Transverse colon (tissue), 4 donors: ENCODE data around the gene SNX25. TPM values are rescaled to one million over a fixed set of nuclear protein-coding genes. Genes with fewer than 3 reads are reported as not detected.

Experiments
- DNase-seq: peaks from one replicate; pipeline ENCODE4 v3.0.0-alpha.2; 2019
- H3K27ac ChIP-seq, 4 donors: fragments of 200-600 bp; sonication (generic); 2 replicates each; pipeline ENCODE4 v1.5.1; 2016 to 2018; ENCODE audit warnings: inconsistent platforms in 4 of 4
- H3K27me3 ChIP-seq: fragments of 200-600 bp; sonication (generic); 2 replicates; pipeline ENCODE4 v1.5.1; 2017; ENCODE audit warnings: inconsistent platforms
- H3K36me3 ChIP-seq, 4 donors: fragments of 200-600 bp; sonication (generic); 2 replicates each; pipeline ENCODE4 v1.5.1; 2017 to 2019; ENCODE audit warnings: inconsistent platforms in 4 of 4
- H3K4me1 ChIP-seq, 4 donors: fragments of 200-600 bp; sonication (generic); 2 replicates each; pipeline ENCODE4 v1.5.1; 2017 to 2020; ENCODE audit warnings: inconsistent platforms in 4 of 4
- H3K4me3 ChIP-seq, 4 donors: fragments of 200-600 bp; sonication (generic); 1 replicate in 1 of 4; 2 replicates in 3 of 4; pipeline versions ENCODE4 v1.5.1 to v1.6.1; 2017 to 2019; ENCODE audit warnings: inconsistent platforms in 4 of 4
- H3K9me3 ChIP-seq, 2 donors: fragments of 200-600 bp; sonication (generic); 2 replicates each; pipeline ENCODE4 v1.5.1; 2017 to 2019; ENCODE audit warnings: inconsistent platforms in 2 of 2
- EP300 ChIP-seq: sonication (generic); formaldehyde crosslinking; IDR thresholded peaks from one replicate; pipeline ENCODE4 v1.6.1; 2017; ENCODE audit warnings: antibody characterized with exemption, low read depth
- POLR2A ChIP-seq: fragments of 450-650 bp; IDR thresholded peaks from one replicate; pipeline ENCODE4 v1.6.1; 2016; ENCODE audit warnings: antibody characterized with exemption, mild to moderate bottlenecking, moderate library complexity
- POLR2AphosphoS5 ChIP-seq, 3 donors: sonication (generic); formaldehyde crosslinking; IDR thresholded peaks; one replicate each; pipeline ENCODE4 v1.6.1; 2016; ENCODE audit warnings: antibody characterized with exemption in 3 of 3
- WGBS, 2 donors: methylation state at CpG; one replicate each; pipeline ENCODE4 v1.1.5; 2018; ENCODE audit warnings: low coverage in 1 of 2; 5-methylcytosine and 5-hydroxymethylcytosine counted together
- in situ Hi-C, 4 donors: fragments of 200-750 bp; cut with MboI; loops; one replicate each; pipeline versions ENCODE4 v1.15.0 to v1.15.1; 2017; ENCODE audit warnings: low sequenced_read_pairs in 3 of 4, low pct_ligation_motif_present in 1 of 4, low pct_unique_long_range_greater_than_20kb in 1 of 4
- intact Hi-C: fragments of 100-400 bp; cut with DNase I; formaldehyde crosslinking; loops from one replicate; pipeline ENCODE4 v1.15.1; 2023; ENCODE audit warnings: low total_unique reads
- total RNA-seq, 4 donors: library from RNA; depleted of rRNA; stranded (reverse); fragments of >200 nt; gene quantifications; one replicate each; pipeline ENCODE4 v1.1.0, GENCODE V29; 2016
- TF ChIP-seq, protein P1 (sequence below), 5 experiments: fragments of 200-600 bp in 3 of 5; fragments of 450-650 bp in 2 of 5; sonication (generic) in 3 of 5; IDR thresholded peaks; 1 replicate in 2 of 5; 2 replicates in 3 of 5; pipeline ENCODE4 v1.5.1; 2016 to 2017; ENCODE audit warnings: antibody characterized with exemption in 5 of 5, inconsistent platforms in 3 of 5, mild to moderate bottlenecking in 2 of 5, moderate library complexity in 1 of 5

Gene SNX25
- total RNA-seq, 4 donors from 2014 or later = 17.1 to 68.5 (median 19.5) TPM

DNA sequence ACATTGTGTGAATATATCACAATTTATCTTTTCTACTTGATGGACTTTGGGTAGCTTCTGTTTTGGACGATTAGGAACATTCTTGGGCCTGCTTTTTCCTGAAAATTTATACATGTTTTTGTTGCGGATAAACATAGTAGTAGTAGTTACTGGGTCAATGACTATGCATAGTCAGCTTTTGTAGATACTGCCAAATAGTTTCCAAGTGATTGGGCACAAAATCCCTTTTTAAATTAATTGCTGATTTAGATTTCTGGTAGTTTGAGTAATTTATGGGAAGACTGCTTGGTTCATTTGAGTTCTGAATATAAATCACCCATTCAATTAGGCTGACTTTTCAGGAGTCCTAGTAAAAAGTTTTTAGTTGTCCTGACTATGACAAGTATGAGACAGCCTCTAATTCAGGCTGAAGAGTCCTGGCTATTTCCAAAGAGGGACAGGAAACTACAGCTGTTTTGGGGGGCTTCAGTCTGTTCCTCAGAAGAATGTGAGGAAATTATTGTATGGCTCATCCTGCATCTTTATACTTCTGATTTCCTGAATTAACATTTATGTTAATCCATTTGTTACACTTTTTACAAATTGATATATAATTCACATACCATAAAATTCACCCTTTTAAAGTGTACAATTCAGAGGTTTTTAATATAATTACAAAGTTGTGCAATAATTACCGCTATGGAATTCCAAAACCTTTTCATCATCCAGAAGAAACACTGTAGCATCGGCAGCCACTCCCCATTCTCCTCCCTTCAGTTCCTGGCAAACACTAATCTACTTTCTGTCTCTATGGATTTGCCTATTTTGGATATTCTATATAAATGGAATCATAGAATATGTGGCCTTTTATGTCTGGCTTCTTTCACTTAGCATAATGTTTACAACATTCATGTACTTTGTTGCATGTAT lies 172.1 kb downstream of the SNX25 start:
- in situ Hi-C loops (no loop called here), intact Hi-C loops (no loop called here)
- Histone ChIP-seq H3K9me3 (no peaks in the 10 kb centered on the region), H3K36me3 (no peaks in the 10 kb centered on the region), H3K4me3 (no peak overlapping the region), H3K27ac (no peak overlapping the region), H3K27me3 (no peaks in the 10 kb centered on the region), H3K4me1 (peaks cover 0 to 10% (median 7%) of the 10 kb centered on the region in 4 donors)
- TF ChIP-seq POLR2A (no peak), POLR2AphosphoS5 (IDR thresholded peaks at IDR 0.05) (no peak), EP300 (no peak)
- TF ChIP-seq, protein P1, sequence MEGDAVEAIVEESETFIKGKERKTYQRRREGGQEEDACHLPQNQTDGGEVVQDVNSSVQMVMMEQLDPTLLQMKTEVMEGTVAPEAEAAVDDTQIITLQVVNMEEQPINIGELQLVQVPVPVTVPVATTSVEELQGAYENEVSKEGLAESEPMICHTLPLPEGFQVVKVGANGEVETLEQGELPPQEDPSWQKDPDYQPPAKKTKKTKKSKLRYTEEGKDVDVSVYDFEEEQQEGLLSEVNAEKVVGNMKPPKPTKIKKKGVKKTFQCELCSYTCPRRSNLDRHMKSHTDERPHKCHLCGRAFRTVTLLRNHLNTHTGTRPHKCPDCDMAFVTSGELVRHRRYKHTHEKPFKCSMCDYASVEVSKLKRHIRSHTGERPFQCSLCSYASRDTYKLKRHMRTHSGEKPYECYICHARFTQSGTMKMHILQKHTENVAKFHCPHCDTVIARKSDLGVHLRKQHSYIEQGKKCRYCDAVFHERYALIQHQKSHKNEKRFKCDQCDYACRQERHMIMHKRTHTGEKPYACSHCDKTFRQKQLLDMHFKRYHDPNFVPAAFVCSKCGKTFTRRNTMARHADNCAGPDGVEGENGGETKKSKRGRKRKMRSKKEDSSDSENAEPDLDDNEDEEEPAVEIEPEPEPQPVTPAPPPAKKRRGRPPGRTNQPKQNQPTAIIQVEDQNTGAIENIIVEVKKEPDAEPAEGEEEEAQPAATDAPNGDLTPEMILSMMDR (IDR thresholded peaks at IDR 0.05) = no peak
- no peak for DNase-seq
- WGBS, 2 donors = 56 to 74% methylated on average over 3 to 4 of the region's 4 CpGs

DNA sequence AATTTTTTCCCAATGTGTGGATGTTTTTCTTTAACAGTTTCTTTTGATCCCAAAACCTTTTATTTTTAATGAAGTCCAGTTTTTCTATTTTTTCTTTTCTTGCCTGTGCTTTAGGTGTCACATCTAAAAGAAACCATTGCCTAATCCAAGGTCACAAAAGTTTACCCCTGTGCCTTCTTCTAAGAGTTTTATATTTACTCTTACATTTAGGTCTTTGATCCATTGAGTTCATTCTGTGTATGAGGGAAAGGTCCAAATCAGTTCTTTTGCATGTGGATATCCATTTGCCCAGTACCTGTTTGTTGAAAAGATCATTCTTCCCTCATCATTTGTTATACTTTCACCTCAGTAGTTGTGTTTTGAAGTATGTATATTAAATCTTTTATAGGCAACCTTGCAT lies 173.4 kb downstream of the SNX25 start:
- intact Hi-C loops (no loop called here), in situ Hi-C loops (no loop called here)
- Histone ChIP-seq H3K9me3 (no peaks in the 10 kb centered on the region), H3K36me3 (no peaks in the 10 kb centered on the region), H3K4me3 (no peak overlapping the region), H3K27ac (no peak overlapping the region), H3K4me1 (peaks cover 0 to 10% (median 7%) of the 10 kb centered on the region in 4 donors), H3K27me3 (no peaks in the 10 kb centered on the region)
- DNase-seq = no peak
- TF ChIP-seq POLR2A = no peak
- TF ChIP-seq EP300 = no peak
- TF ChIP-seq, protein P1 (IDR thresholded peaks at IDR 0.05) = no peak
- TF ChIP-seq POLR2AphosphoS5 (IDR thresholded peaks at IDR 0.05) = no peak

DNA sequence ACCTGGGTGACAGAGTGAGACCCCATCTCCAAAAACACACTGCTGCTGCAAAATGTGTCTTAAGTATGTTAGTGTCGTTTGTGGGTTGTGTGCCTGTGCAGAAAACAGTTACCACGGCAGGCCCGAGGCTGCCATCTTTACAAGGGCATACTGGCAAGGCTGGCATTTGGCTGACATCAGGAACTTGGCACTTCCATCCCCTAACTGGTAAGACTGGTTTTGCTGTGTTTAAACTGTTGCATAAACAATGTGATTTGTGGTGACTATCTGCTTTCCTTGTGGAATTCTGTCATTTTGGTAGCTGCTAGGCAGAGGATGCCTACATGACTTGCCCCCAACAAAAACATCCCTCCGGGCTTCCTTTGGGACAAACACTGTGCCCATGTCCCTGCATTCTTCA lies 174.1 kb downstream of the SNX25 start:
- Histone ChIP-seq H3K27ac (peak overlapping the region in 1 of 4 donors; percentile 14), H3K4me3 (no peak overlapping the region), H3K4me1 (peaks cover 0 to 10% (median 7%) of the 10 kb centered on the region in 4 donors), H3K36me3 (no peaks in the 10 kb centered on the region), H3K9me3 (no peaks in the 10 kb centered on the region), H3K27me3 (no peaks in the 10 kb centered on the region)
- TF ChIP-seq POLR2A (no peak), POLR2AphosphoS5 (IDR thresholded peaks at IDR 0.05) (peak in 1 of 3 donors; percentile 12)
- in situ Hi-C loops = no loop called here
- peak; percentile 34 for DNase-seq
- WGBS, 2 donors = 53% methylated on average over 4 of the region's 4 CpGs; no CpG with 5 or more reads in 1 of the 2 donors
- intact Hi-C loops = no loop called here

DNA sequence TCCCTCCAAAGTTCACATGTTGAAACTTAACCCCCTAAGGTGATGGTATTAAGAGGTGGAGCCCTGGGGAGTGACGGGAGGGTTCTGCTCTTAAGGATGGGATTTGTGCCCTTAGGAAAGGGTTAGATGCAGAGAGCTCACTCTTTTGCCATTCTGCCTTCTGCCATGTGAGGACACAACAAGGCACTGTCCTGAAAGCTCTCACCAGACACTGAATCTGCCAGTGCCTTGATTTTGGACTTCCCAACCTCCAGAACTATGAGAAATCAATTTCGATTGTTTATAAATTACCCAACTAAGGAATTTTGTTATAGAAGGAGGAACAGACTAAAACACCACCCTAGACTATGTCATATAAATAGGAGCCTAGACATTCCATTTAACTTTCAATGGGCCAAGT lies 174.7 kb downstream of the SNX25 start:
- 90 to 91% methylated on average over 1 to 2 of the region's 2 CpGs for WGBS, 2 donors
- in situ Hi-C loops (no loop called here), intact Hi-C loops (no loop called here)
- H3K4me3 ChIP-seq = no peak overlapping the region
- DNase-seq = no peak
- no peaks in the 10 kb centered on the region for H3K36me3 ChIP-seq
- no peak for TF ChIP-seq EP300
- TF ChIP-seq POLR2A = no peak
- no peak for TF ChIP-seq POLR2AphosphoS5 (IDR thresholded peaks at IDR 0.05)
- TF ChIP-seq, protein P1 (IDR thresholded peaks at IDR 0.05) = no peak
- H3K9me3 ChIP-seq = no peaks in the 10 kb centered on the region
- no peaks in the 10 kb centered on the region for H3K27me3 ChIP-seq
- peaks cover 0 to 10% (median 7%) of the 10 kb centered on the region in 4 donors for H3K4me1 ChIP-seq
- H3K27ac ChIP-seq = peak overlapping the region in 1 of 4 donors; percentile 14
